IgD-negative memory B cell (primary cell): ENCODE results near the gene PACRG. TPM values are rescaled to one million over a fixed set of nuclear protein-coding genes. Genes with fewer than 3 reads are reported as not detected.

ENCODE experiments used
- H3K27ac Mint-ChIP-seq, 3 donors: one replicate each; pipeline ENCODE4 v1.8.0; 2020 to 2022; ENCODE audit warnings: mild to moderate bottlenecking in 3 of 3, mixed read lengths in 3 of 3, moderate library complexity in 1 of 3
- H3K27me3 Mint-ChIP-seq: one replicate; pipeline ENCODE4 v1.8.0; 2021; ENCODE audit warnings: mixed read lengths
- H3K36me3 Mint-ChIP-seq: one replicate; pipeline ENCODE4 v1.8.0; 2020; ENCODE audit warnings: mild to moderate bottlenecking, mixed read lengths
- H3K4me1 Mint-ChIP-seq, 3 donors: one replicate each; pipeline ENCODE4 v1.8.0; 2020 to 2022; ENCODE audit warnings: mixed read lengths in 3 of 3, mild to moderate bottlenecking in 1 of 3
- H3K4me3 Mint-ChIP-seq, 4 donors: one replicate each; pipeline ENCODE4 v1.8.0; 2020 to 2022; ENCODE audit warnings: mild to moderate bottlenecking in 4 of 4, mixed read lengths in 4 of 4, moderate library complexity in 3 of 4
- H3K9me3 Mint-ChIP-seq, 3 donors: one replicate each; pipeline ENCODE4 v1.8.0; 2020 to 2021; ENCODE audit warnings: mixed read lengths in 3 of 3, mild to moderate bottlenecking in 1 of 3
- polyA plus RNA-seq: library from polyadenylated mRNA; unstranded; fragments of 300-500 nt; fragmentation: Illumina TruSeq; gene quantifications from one replicate; pipeline ENCODE4 v1.2.3, GENCODE V29; 2021

Gene PACRG
- polyA plus RNA-seq, 1 donor from 2014 or later, result not detected

GRCh38 chr6:163218361-163218894 lies 490.7 kb downstream of the PACRG start:
- H3K9me3 Mint-ChIP-seq, result peaks cover 0 to under 1% (median 0%) of the 10 kb centered on the region in 3 donors
- no peak overlapping the region for H3K4me3 Mint-ChIP-seq
- H3K4me1 Mint-ChIP-seq, result peaks cover 0 to 3% (median 0%) of the 10 kb centered on the region in 3 donors
- H3K27ac Mint-ChIP-seq, result no peak overlapping the region
- peaks cover 6% of the 10 kb centered on the region for H3K27me3 Mint-ChIP-seq
- H3K36me3 Mint-ChIP-seq, result no peaks in the 10 kb centered on the region

- Mint-ChIP-seq H3K4me1 (no peaks in the 10 kb centered on the region), H3K27me3 (no peaks in the 10 kb centered on the region), H3K27ac (no peak overlapping the region), H3K36me3 (no peaks in the 10 kb centered on the region), H3K9me3 (peaks cover 0 to 5% (median 4%) of the 10 kb centered on the region in 3 donors), H3K4me3 (no peak overlapping the region)
Measured at GRCh38 chr6:163226181-163226835, 498.5 kb downstream of the PACRG start.

GRCh38 chr6:163226836-163227485 lies 499.2 kb downstream of the PACRG start:
- no peak overlapping the region for H3K27ac Mint-ChIP-seq
- H3K4me1 Mint-ChIP-seq, result no peaks in the 10 kb centered on the region
- peaks cover 0 to 5% (median 4%) of the 10 kb centered on the region in 3 donors for H3K9me3 Mint-ChIP-seq
- H3K4me3 Mint-ChIP-seq, result peak overlapping the region in 1 of 4 donors; percentile 25
- H3K36me3 Mint-ChIP-seq, result no peaks in the 10 kb centered on the region
- no peaks in the 10 kb centered on the region for H3K27me3 Mint-ChIP-seq

GRCh38 chr6:163228041-163228440 lies 500.3 kb downstream of the PACRG start:
- H3K36me3 Mint-ChIP-seq, result no peaks in the 10 kb centered on the region

GRCh38 chr6:163229050-163229449 lies 501.3 kb downstream of the PACRG start:
- Mint-ChIP-seq H3K27me3 (no peaks in the 10 kb centered on the region), H3K9me3 (peaks cover 0 to 5% (median 1%) of the 10 kb centered on the region in 3 donors), H3K4me1 (no peaks in the 10 kb centered on the region), H3K4me3 (no peak overlapping the region), H3K36me3 (no peaks in the 10 kb centered on the region), H3K27ac (no peak overlapping the region)

More at GRCh38 chr6:163228041-163228440, 500.3 kb downstream of the PACRG start:
- Mint-ChIP-seq H3K27me3 (no peaks in the 10 kb centered on the region), H3K4me3 (no peak overlapping the region), H3K4me1 (no peaks in the 10 kb centered on the region), H3K27ac (no peak overlapping the region), H3K9me3 (peaks cover 0 to 5% (median 4%) of the 10 kb centered on the region in 3 donors)

- no peaks in the 10 kb centered on the region for H3K9me3 Mint-ChIP-seq
- no peaks in the 10 kb centered on the region for H3K27me3 Mint-ChIP-seq
- no peak overlapping the region for H3K27ac Mint-ChIP-seq
- H3K36me3 Mint-ChIP-seq, result no peaks in the 10 kb centered on the region
- H3K4me1 Mint-ChIP-seq, result no peaks in the 10 kb centered on the region
- H3K4me3 Mint-ChIP-seq, result no peak overlapping the region
Measured at GRCh38 chr6:163230901-163231300, 503.1 kb downstream of the PACRG start.

- no peaks in the 10 kb centered on the region for H3K27me3 Mint-ChIP-seq
- H3K4me1 Mint-ChIP-seq, result no peaks in the 10 kb centered on the region
- H3K9me3 Mint-ChIP-seq, result no peaks in the 10 kb centered on the region
- H3K27ac Mint-ChIP-seq, result peak overlapping the region in 1 of 3 donors; percentile 40
- no peak overlapping the region for H3K4me3 Mint-ChIP-seq
- no peaks in the 10 kb centered on the region for H3K36me3 Mint-ChIP-seq
Measured at GRCh38 chr6:163231356-163232014, 503.7 kb downstream of the PACRG start.

GRCh38 chr6:163232015-163232523 lies 504.3 kb downstream of the PACRG start:
- H3K4me3 Mint-ChIP-seq, result no peak overlapping the region
- no peaks in the 10 kb centered on the region for H3K9me3 Mint-ChIP-seq
- no peaks in the 10 kb centered on the region for H3K36me3 Mint-ChIP-seq
- H3K4me1 Mint-ChIP-seq, result no peaks in the 10 kb centered on the region
- no peaks in the 10 kb centered on the region for H3K27me3 Mint-ChIP-seq
- H3K27ac Mint-ChIP-seq, result no peak overlapping the region

- Mint-ChIP-seq H3K4me3 (no peak overlapping the region), H3K27ac (no peak overlapping the region), H3K27me3 (no peaks in the 10 kb centered on the region), H3K4me1 (no peaks in the 10 kb centered on the region), H3K36me3 (no peaks in the 10 kb centered on the region), H3K9me3 (no peaks in the 10 kb centered on the region)
Measured at GRCh38 chr6:163232649-163233048, 504.9 kb downstream of the PACRG start.

GRCh38 chr6:163237110-163237509 lies 509.3 kb downstream of the PACRG start:
- Mint-ChIP-seq H3K27me3 (peaks cover 1% of the 10 kb centered on the region), H3K9me3 (peaks cover 0 to 3% (median 0%) of the 10 kb centered on the region in 3 donors), H3K36me3 (peaks cover 1% of the 10 kb centered on the region), H3K27ac (no peak overlapping the region), H3K4me3 (no peak overlapping the region), H3K4me1 (no peaks in the 10 kb centered on the region)

- H3K27ac Mint-ChIP-seq, result no peak overlapping the region
- H3K9me3 Mint-ChIP-seq, result peaks cover 0 to 3% (median 0%) of the 10 kb centered on the region in 3 donors
- H3K4me3 Mint-ChIP-seq, result no peak overlapping the region
- no peaks in the 10 kb centered on the region for H3K4me1 Mint-ChIP-seq
- H3K27me3 Mint-ChIP-seq, result peaks cover 1% of the 10 kb centered on the region
- H3K36me3 Mint-ChIP-seq, result peaks cover 1% of the 10 kb centered on the region
Measured at GRCh38 chr6:163239572-163240340, 512.0 kb downstream of the PACRG start.

GRCh38 chr6:163240556-163240955 lies 512.8 kb downstream of the PACRG start:
- Mint-ChIP-seq H3K36me3 (peaks cover 1% of the 10 kb centered on the region), H3K27me3 (peaks cover 1% of the 10 kb centered on the region), H3K27ac (no peak overlapping the region), H3K4me3 (no peak overlapping the region), H3K4me1 (no peaks in the 10 kb centered on the region), H3K9me3 (peaks cover 0 to 3% (median 0%) of the 10 kb centered on the region in 3 donors)

GRCh38 chr6:163241683-163242082 lies 513.9 kb downstream of the PACRG start:
- Mint-ChIP-seq H3K4me1 (no peaks in the 10 kb centered on the region), H3K9me3 (peaks cover 0 to 3% (median 2%) of the 10 kb centered on the region in 3 donors), H3K27me3 (peaks cover 1% of the 10 kb centered on the region), H3K36me3 (peaks cover 1% of the 10 kb centered on the region), H3K4me3 (no peak overlapping the region), H3K27ac (peak overlapping the region in 1 of 3 donors; percentile 24)

- no peak overlapping the region for H3K27ac Mint-ChIP-seq
- no peaks in the 10 kb centered on the region for H3K4me1 Mint-ChIP-seq
- H3K27me3 Mint-ChIP-seq, result peaks cover 5% of the 10 kb centered on the region
- no peak overlapping the region for H3K4me3 Mint-ChIP-seq
- H3K36me3 Mint-ChIP-seq, result peaks cover 1% of the 10 kb centered on the region
- peaks cover 0 to 3% (median 2%) of the 10 kb centered on the region in 3 donors for H3K9me3 Mint-ChIP-seq
Measured at GRCh38 chr6:163243083-163243482, 515.3 kb downstream of the PACRG start.
